D721Med (cell line): ENCODE data around the gene SNX6.
"Not testable (repeated sequence)": the region's sequence is repeated elsewhere in the genome, so short reads cannot be mapped to it uniquely, and the experiment has no call there.

Experiments
- DNase-seq: peaks from one replicate; pipeline ENCODE4 v3.0.0; 2011; ENCODE audit warnings: low spot score; ENCODE audit not compliant: insufficient read length
- FAIRE-seq: peaks from 2 replicates; lab custom pipeline; 2011; peaks lifted over from hg19 to GRCh38; lab: Jason Lieb, UNC
- TF ChIP-seq, protein P1 (sequence below): IDR thresholded peaks from 2 replicates; pipeline ENCODE4 v1.5.1; 2012; ENCODE audit warnings: mild to moderate bottlenecking, control low read depth; ENCODE audit not compliant: insufficient read depth; ENCODE audit errors: missing control alignments

SNX6 gene

DNA sequence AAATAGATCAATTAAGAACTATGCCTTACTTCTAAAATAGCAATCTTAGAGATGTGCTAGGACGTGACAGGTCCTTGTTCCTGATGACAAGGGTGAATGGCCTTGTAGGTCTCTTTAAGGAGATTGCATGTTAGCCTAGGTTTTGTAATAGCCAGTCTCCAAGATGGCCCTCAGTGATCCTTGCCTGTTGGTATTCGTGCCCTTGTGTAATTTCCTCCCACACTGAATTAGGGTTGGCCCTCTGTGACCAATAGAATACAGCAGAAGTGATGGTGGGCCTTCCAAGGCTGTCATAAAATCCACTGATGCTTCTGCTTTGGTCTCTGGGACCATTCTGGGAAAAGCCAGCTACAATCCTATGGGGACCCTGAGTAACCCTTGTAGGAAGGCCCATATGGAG lies 38.2 kb upstream of the SNX6 start:
- DNase-seq (no peak), FAIRE-seq (no peak)
- TF ChIP-seq, protein P1, sequence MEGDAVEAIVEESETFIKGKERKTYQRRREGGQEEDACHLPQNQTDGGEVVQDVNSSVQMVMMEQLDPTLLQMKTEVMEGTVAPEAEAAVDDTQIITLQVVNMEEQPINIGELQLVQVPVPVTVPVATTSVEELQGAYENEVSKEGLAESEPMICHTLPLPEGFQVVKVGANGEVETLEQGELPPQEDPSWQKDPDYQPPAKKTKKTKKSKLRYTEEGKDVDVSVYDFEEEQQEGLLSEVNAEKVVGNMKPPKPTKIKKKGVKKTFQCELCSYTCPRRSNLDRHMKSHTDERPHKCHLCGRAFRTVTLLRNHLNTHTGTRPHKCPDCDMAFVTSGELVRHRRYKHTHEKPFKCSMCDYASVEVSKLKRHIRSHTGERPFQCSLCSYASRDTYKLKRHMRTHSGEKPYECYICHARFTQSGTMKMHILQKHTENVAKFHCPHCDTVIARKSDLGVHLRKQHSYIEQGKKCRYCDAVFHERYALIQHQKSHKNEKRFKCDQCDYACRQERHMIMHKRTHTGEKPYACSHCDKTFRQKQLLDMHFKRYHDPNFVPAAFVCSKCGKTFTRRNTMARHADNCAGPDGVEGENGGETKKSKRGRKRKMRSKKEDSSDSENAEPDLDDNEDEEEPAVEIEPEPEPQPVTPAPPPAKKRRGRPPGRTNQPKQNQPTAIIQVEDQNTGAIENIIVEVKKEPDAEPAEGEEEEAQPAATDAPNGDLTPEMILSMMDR, result no peak

DNA sequence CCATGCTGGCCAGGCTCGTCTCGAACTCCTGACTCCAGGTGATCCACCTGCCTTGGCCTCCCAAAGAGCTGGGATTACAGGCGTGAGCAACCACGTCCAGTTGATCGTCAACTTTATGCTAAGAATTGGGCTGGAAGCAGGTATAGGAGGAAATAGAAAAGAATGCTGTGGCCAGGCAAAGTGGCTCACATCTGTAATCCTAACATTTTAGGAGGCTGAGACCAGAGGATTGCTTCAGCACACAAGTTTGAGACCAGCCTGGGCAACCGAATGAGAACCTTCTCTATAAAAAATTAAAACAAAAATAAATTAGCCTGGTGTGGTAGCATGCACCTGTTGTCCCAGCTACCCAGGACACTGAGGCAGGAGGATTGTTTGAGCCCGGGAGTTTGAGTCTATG lies 37.1 kb upstream of the SNX6 start:
- DNase-seq, result no peak
- FAIRE-seq, result no peak
- TF ChIP-seq, protein P1, result no peak

DNA sequence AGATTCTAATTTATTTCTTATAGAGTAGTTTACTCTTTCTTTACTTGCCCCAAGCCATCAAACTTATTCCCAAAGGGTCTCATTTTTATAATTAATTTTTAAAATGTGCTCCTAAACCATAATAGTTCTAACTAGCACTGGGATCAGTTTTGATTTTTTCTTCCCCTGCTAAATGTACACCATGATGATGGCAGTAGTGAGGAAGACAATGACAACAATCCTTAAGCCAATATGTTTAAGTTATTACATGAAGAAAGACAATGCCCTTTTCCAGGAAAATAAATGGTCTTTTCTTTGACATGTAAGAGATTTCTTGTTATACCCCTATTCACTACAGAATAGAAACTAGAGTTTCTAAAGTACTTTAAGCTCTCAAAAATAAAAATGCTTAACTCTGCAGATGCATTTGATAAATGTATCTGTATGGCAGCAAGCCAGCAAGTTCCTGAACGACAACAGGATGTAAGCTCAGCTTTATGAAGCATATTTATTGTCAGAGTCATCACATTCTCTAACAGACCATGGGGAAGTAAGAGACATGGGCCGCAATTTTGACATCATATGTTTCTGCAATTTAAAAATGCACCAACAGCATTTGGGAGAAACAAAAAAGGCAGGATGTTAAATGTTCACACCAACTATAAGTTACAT lies 36.0 kb upstream of the SNX6 start:
- no peak for FAIRE-seq
- TF ChIP-seq, protein P1, result no peak
- DNase-seq, result no peak

DNA sequence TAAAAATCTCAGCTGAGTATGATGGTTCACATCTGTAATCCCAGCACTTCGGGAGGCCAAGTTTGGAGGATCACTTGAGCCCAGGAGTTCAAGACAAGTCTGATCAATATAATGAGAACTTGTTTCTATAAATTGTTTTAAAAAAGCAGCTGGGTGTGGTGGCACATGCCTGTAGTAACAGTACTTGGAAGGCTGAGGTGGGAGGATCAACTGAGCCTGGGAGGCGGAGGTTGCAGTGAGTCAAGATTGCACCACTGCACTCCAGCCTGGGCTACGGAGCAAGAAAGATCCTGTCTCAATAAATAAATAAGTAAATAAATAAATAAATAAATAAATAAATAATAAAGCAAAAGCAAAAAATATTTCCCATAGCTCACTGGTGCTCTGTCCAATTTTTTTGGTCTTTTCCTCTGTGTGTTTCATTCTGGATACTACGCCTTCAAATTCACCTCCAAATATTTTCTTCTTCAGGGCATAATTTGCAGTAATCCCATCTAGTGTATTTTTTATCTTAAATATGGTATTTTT lies 32.7 kb upstream of the SNX6 start:
- DNase-seq, result no peak
- FAIRE-seq, result no peak
- TF ChIP-seq, protein P1, result no peak

DNA sequence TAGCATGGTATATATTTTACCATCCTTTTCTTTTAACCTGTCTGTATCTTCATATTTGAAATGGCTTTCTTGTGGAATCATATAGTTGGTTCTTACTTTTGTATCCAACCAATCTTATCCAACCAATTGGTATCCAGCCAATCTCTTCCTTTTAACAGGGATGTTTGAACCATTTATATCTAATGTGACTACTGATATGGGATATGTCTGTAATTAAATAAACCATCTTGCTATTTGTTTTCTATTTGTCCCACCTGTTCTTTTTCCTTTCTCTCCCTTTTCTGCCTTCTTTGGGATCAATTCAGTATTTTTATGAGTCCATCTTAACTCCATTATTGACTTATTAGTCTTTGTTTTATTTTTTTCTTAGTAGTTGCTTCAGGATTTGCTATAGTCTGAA lies 30.8 kb upstream of the SNX6 start:
- FAIRE-seq, result no peak
- TF ChIP-seq, protein P1, result no peak

DNA sequence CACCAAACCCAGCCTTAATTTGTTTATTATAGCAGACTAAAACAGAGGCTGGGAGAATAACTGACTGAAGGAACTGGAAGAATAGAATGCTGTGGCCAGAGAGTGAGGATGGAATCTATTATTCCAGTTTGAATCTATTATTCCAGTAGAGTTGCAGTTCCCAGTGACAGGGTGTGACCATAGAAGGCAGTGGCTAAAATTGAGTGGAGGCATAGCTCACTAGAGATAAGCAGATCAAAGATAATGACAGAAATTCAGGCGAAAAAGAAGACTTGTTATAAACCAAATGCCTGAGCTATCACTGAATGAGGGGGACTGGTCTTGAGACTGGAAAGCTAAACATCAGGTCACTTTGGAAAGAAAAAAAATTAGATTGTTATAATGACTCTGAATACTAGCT lies 26.0 kb upstream of the SNX6 start:
- FAIRE-seq (no peak), DNase-seq (no peak)
- TF ChIP-seq, protein P1, result no peak

More for the DNA sequence above, 30.8 kb upstream of the SNX6 start:
- DNase-seq, result no peak

DNA sequence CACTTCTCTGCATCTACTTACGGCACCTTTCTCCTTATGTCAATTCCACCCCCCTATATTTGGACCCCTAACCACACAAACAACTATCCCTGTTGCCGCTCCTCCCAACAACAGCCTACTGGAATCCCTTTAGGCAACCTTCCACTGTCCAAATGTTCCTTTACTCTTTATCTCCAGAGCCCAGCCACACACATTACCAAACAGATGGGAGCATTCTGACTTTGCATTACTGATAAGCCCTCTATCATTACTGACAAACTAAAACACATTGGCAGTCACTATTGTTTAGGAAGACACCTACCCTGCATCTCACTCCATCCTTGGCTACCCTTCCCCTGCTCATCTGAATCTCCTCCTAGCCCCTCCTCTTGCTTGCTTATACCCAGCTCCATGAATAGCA lies 23.1 kb upstream of the SNX6 start:
- not testable (repeated sequence) for DNase-seq, FAIRE-seq

DNA sequence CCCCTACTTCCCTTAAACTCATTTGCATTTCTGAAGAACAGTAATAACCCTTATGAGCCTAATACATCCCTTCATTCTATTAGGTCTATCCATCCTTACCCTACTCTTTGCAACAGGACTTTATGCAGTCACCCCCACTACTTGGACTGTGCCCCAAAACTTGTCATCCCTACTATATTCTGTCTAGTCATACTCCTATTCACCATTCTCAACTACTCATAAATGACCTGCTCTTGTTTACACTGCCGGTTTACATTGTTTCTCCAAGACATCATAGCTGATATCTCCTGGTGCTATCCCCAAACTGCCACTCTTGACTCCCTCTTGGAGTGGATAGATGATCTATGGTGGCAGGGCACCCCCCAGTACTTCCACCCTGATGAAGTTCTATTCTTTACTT lies 22.4 kb upstream of the SNX6 start:
- FAIRE-seq, DNase-seq: not testable (repeated sequence)
